SK-N-SH treated with all-trans-retinoic acid at 6 μM for 48 hours (cell line): Measurements from ENCODE around the gene S100A16.

Experiments
- BACH2 ChIP-seq: fragments of 250-450 bp; sonication (Bioruptor Pico); IDR thresholded peaks from 2 replicates; pipeline ENCODE4 v1.9.0; 2021; ENCODE audit warnings: mild to moderate bottlenecking, borderline replicate concordance
- CSDC2 ChIP-seq: fragments of 250-450 bp; sonication (Bioruptor Pico); IDR thresholded peaks from 2 replicates; pipeline ENCODE4 v1.5.0; 2020; ENCODE audit warnings: mild to moderate bottlenecking, moderate library complexity
- ISL1 ChIP-seq: fragments of 250-450 bp; sonication (Bioruptor Pico); IDR thresholded peaks from 2 replicates; pipeline ENCODE4 v2.1.2; 2022; ENCODE audit warnings: mild to moderate bottlenecking, moderate library complexity
- PATZ1 ChIP-seq: fragments of 250-450 bp; sonication (Bioruptor Pico); IDR thresholded peaks from 2 replicates; pipeline ENCODE4 v1.8.0; 2020; ENCODE audit warnings: mild to moderate bottlenecking, moderate library complexity, borderline replicate concordance
- RARB ChIP-seq: fragments of 250-450 bp; sonication (Bioruptor Pico); IDR thresholded peaks from 2 replicates; pipeline ENCODE4 v1.8.0; 2021; ENCODE audit warnings: mild to moderate bottlenecking, moderate library complexity
- ZNF70 ChIP-seq: fragments of 450-650 bp; formaldehyde crosslinking; IDR thresholded peaks from 2 replicates; pipeline ENCODE4 v1.5.0; 2020; ENCODE audit warnings: mild to moderate bottlenecking, moderate library complexity

DNA sequence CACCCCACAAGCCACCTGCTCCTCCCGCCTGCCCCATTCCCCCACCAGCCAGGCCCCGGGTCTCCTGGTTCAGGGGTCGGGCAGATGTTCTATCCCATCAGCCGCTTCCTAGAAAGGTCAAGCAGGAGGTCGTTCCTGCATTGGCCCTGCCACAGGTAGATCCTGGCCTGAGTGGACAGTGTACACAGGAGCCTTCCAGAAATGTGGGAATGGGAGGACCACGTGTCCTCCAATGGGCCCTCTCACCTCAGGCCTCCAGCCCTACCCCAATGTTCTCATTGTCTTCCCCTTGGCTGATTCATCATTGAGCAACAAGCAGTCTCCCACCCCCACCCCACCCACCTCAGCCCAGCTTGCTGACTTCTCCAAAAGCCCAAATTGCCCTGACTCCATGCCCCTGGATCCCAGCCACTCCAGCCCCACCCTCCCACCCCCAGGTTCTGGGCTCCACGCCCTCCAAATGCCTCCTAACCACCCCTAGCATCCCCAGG is 2.1 kb downstream of the S100A16 start:
- TF ChIP-seq BACH2 (CRISPR knock-in tag) (no peak), CSDC2 (CRISPR knock-in tag) (no peak), PATZ1 (CRISPR knock-in tag) (no peak), ZNF70 (CRISPR knock-in tag) (no peak), RARB (CRISPR knock-in tag) (no peak), ISL1 (CRISPR knock-in tag) (no peak)
